NCI-H82 (cell line): ENCODE data around the gene SLC2A5.
"Not testable (repeated sequence)": the region's sequence is repeated elsewhere in the genome, so short reads cannot be mapped to it uniquely, and the experiment has no call there.

Experiments
- DNase-seq: peaks from one replicate; lab custom pipeline; 2025; lab: John Stamatoyannopoulos, UW

SLC2A5 gene

GRCh38 chr1:9004700-9005394, 64.6 kb downstream of the SLC2A5 start:
- peak; percentile 86 for DNase-seq

- DNase-seq = no peak
Observed at GRCh38 chr1:9004031-9004699, 65.3 kb downstream of the SLC2A5 start.

GRCh38 chr1:9002215-9002560, 67.2 kb downstream of the SLC2A5 start:
- DNase-seq = peak; percentile 51

- DNase-seq = peak; percentile 51
Observed at GRCh38 chr1:9001534-9002214, 67.8 kb downstream of the SLC2A5 start.

DNA sequence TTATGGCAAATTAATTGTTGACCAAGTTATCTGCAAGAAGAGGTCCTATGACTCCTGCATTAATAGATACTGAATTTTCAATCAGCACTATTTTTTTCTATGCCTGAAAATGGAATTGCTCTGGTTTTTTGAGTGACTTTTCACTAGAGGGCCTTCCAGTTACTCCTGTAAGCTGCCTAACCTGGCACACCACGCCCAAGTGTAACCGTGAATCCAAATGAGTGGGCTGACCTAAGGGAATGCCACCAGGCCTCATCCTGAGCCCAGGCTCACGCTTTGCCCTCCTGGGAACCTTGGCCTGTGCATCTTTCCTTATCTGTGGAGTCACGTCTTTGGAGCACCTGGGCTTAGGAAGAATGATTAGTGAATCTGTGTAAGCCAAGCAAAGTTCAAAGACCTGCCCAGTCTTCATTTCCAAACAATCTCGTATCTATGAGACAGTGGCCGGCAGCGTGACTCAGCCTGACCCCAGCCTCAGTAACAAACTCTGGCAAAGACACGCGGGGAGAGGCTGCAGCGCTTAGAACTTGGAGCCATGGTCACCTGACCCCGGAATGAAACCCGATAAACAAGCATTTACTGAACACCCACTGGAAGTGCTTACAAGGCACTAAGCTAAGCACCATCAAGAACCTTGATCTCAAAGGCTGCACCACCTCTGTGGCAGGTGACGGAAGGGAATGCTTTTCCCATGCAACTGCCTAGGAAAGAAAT, 75.3 kb downstream of the SLC2A5 start:
- DNase-seq = not testable (repeated sequence)

DNA sequence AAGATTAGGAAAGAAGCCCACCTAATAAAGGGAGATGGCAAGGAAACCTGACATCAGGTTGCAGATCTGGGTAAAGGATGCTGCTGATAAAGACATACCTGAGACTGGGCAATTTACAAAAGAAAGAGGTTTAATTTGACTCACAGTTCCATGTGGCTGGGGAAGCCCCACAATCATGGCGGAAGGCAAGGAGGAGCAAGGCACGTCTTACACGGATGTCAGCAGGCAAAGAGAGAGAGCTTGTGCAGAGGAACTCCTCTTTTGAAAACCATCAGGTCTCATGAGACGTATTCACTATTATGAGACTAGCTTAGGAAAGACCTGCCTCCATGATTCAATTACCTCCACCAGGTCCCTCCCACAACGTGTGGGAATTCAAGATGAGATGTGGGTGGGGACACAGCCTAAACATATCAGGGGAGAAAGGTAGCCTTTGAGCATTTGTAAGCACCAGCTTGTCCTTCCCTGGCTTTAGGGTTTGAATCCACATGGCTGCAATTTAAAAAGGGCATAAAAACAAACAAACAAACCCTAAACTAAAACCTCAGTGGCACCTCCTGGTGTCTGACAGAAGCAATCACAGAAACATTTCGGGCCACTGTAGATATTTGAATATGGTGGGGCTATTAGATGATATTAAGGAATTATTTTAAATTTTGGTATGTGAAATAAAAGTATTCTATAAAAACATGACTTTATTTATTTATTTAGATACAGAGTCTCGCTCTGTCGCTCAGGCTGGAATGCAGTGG, 76.3 kb downstream of the SLC2A5 start:
- DNase-seq = no peak

GRCh38 chr1:8989821-8990220, 79.6 kb downstream of the SLC2A5 start:
- no peak for DNase-seq

DNA sequence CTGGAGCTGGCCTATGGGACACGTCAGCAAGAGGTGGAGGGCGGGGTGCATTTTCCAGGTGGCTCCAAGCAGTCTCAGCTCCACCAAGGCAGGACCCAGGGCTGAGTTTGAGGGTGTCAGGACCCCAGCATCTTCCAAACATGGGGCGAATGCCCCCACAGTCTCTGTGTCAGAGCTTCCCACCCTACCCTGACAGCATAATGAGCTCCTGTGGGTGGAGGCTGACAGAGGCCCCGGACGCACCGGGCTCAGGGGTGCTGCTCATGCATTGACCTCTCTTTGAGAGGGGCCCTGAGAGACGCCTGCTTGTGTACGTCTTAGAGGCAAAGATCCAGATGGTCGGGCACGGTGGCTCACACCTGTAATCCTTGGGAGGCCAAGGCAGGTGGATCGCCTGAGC, 80.4 kb downstream of the SLC2A5 start:
- no peak for DNase-seq

DNA sequence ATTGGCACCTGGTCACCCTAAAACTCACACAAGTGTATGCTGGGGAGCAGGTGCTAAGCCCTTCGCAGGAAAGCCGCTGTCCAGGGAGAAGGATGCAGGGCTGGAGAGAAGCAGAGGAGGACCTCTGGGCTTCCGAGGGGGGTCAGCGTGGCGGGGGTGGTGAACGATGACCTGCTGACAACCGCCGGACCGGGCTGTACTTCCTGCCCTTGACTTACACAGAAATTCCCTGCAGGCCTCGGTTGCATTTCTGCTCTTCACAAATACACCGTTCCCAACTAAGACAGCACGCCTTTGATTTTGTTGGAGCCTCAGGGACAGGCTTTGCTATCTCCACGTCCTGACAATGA, 80.8 kb downstream of the SLC2A5 start:
- no peak for DNase-seq

GRCh38 chr1:8987881-8988617, 81.4 kb downstream of the SLC2A5 start:
- peak; percentile 56 for DNase-seq

DNA sequence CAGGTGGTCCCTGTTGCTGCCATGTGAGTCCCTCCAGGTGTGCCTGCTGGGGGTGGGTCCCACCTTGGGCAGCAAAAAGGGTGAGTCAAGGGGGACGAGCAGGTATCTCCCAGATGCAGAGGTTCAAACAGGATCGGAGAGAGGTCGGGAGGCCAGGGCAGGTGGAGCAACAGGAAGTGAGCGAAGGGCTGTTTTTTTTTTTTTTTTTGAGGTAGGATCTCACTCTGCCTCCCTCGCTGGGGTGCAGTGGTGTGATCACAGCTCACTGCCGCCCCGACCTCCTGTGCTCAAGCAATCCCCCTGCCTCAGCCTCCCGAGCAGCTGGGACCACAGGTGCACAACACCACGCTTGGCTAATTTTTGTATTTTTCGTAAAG, 82.6 kb downstream of the SLC2A5 start:
- DNase-seq = no peak

- no peak for DNase-seq
Observed at GRCh38 chr1:8985915-8986813, 83.3 kb downstream of the SLC2A5 start.
